MM.1S (cell line): ENCODE measurements around the gene MYZAP.

Source experiments
- CTCF ChIP-seq: fragments of 300-600 bp; sonication (generic); IDR thresholded peaks from 2 replicates; pipeline ENCODE4 v1.5.1; 2016; ENCODE audit warnings: antibody characterized with exemption, low read length, mixed read lengths
- EZH2 ChIP-seq: fragments of 300-600 bp; sonication (generic); optimal IDR thresholded peaks from 2 replicates; pipeline ENCODE3; 2017; ENCODE audit warnings: low read depth, mild to moderate bottlenecking, antibody characterized with exemption, low read length, mixed read lengths
- EZH2phosphoT487 ChIP-seq: fragments of 300-600 bp; sonication (generic); IDR thresholded peaks from 2 replicates; pipeline ENCODE4 v1.6.1; 2018; ENCODE audit warnings: antibody characterized with exemption, low read length

GRCh38 chr15:57606816-57607215, 15.1 kb downstream of the MYZAP start:
- TF ChIP-seq CTCF (no peak), EZH2 (no peak), EZH2phosphoT487 (no peak)
